ENCODE measurements around the gene CR1. TPM values are rescaled to one million over a fixed set of nuclear protein-coding genes. Genes with fewer than 3 reads are reported as not detected.

The CR1 gene
- 0.07 TPM in 2 replicates for total RNA-seq (2014; rRNA removed; shearing (Covaris generic))

GRCh38 chr1:207495801-207496792 is at the start of gene CR1:
TSS of gene CR1 (plus strand) at chr1:207496157. CDS start at chr1:207496268, 111 bp downstream.
- Histone ChIP-seq H3K36me3 (replicated peaks; ENCODE audit: control insufficient read depth, insufficient read depth, low read length) (no peaks in the 10 kb centered on the region), H3K27me3 (ENCODE audit: control insufficient read depth, insufficient read depth, low read length) (peaks cover 41% of the 10 kb centered on the region), H3K4me3 (ENCODE audit: insufficient read depth, low read depth, low read length) (peak within 1 kb of the TSS; percentile 53)
- peak; percentile 52 for DNase-seq

GRCh38 chr1:207453710-207454045 is 42.3 kb upstream of the CR1 start:
- no peak for DNase-seq
- Histone ChIP-seq H3K4me3 (ENCODE audit: insufficient read depth, low read depth, low read length) (no peak overlapping the region), H3K27me3 (ENCODE audit: control insufficient read depth, insufficient read depth, low read length) (peaks cover 47% of the 10 kb centered on the region), H3K36me3 (replicated peaks; ENCODE audit: control insufficient read depth, insufficient read depth, low read length) (no peaks in the 10 kb centered on the region)

GRCh38 chr1:207454046-207454964 is 41.7 kb upstream of the CR1 start, which contains the start of gene CR2:
TSS of gene CR2 (plus strand) at chr1:207454328. CDS start at chr1:207454419, 91 bp downstream.
- H3K4me3 ChIP-seq (ENCODE audit: insufficient read depth, low read depth, low read length), result peak within 1 kb of the TSS; percentile 65
- H3K27me3 ChIP-seq (ENCODE audit: control insufficient read depth, insufficient read depth, low read length), result peaks cover 47% of the 10 kb centered on the region
- no peaks in the 10 kb centered on the region for H3K36me3 ChIP-seq (replicated peaks; ENCODE audit: control insufficient read depth, insufficient read depth, low read length)
- peak; percentile 85 for DNase-seq

- DNase-seq, result no peak
- no peaks in the 10 kb centered on the region for H3K36me3 ChIP-seq (replicated peaks; ENCODE audit: control insufficient read depth, insufficient read depth, low read length)
- H3K4me3 ChIP-seq (ENCODE audit: insufficient read depth, low read depth, low read length), result no peak overlapping the region; the same call in 1 of the 2 replicates
- H3K27me3 ChIP-seq (ENCODE audit: control insufficient read depth, insufficient read depth, low read length), result peaks cover 47% of the 10 kb centered on the region
Observed at GRCh38 chr1:207455183-207455754, 40.7 kb upstream of the CR1 start.

- peaks cover 34% of the 10 kb centered on the region for H3K27me3 ChIP-seq (ENCODE audit: control insufficient read depth, insufficient read depth, low read length)
- no peaks in the 10 kb centered on the region for H3K36me3 ChIP-seq (replicated peaks; ENCODE audit: control insufficient read depth, insufficient read depth, low read length)
- no peak overlapping the region for H3K4me3 ChIP-seq (ENCODE audit: insufficient read depth, low read depth, low read length)
- no peak for DNase-seq
Observed at GRCh38 chr1:207458414-207458813, 37.5 kb upstream of the CR1 start.

- Histone ChIP-seq H3K36me3 (replicated peaks; ENCODE audit: control insufficient read depth, insufficient read depth, low read length) (no peaks in the 10 kb centered on the region), H3K27me3 (ENCODE audit: control insufficient read depth, insufficient read depth, low read length) (peaks cover 30% of the 10 kb centered on the region), H3K4me3 (ENCODE audit: insufficient read depth, low read depth, low read length) (no peak overlapping the region)
- no peak for DNase-seq
Observed at GRCh38 chr1:207459008-207459407, 36.9 kb upstream of the CR1 start.

- H3K27me3 ChIP-seq (ENCODE audit: control insufficient read depth, insufficient read depth, low read length), result peaks cover 5% of the 10 kb centered on the region; the same call in 1 of the 2 replicates
- H3K36me3 ChIP-seq (replicated peaks; ENCODE audit: control insufficient read depth, insufficient read depth, low read length), result no peaks in the 10 kb centered on the region
- H3K4me3 ChIP-seq (ENCODE audit: insufficient read depth, low read depth, low read length), result no peak overlapping the region
- DNase-seq, result no peak
Observed at GRCh38 chr1:207461649-207462048, 34.3 kb upstream of the CR1 start.

- H3K4me3 ChIP-seq (ENCODE audit: insufficient read depth, low read depth, low read length), result no peak overlapping the region
- DNase-seq, result no peak
- H3K36me3 ChIP-seq (replicated peaks; ENCODE audit: control insufficient read depth, insufficient read depth, low read length), result no peaks in the 10 kb centered on the region
- no peaks in the 10 kb centered on the region; the same call in 1 of the 2 replicates for H3K27me3 ChIP-seq (ENCODE audit: control insufficient read depth, insufficient read depth, low read length)
Observed at GRCh38 chr1:207462535-207462934, 33.4 kb upstream of the CR1 start.

- H3K36me3 ChIP-seq (replicated peaks; ENCODE audit: control insufficient read depth, insufficient read depth, low read length), result no peaks in the 10 kb centered on the region
- H3K27me3 ChIP-seq (ENCODE audit: control insufficient read depth, insufficient read depth, low read length), result no peaks in the 10 kb centered on the region; the same call in 1 of the 2 replicates
- DNase-seq, result no peak
- H3K4me3 ChIP-seq (ENCODE audit: insufficient read depth, low read depth, low read length), result no peak overlapping the region
Observed at GRCh38 chr1:207463021-207463420, 32.9 kb upstream of the CR1 start.

GRCh38 chr1:207463571-207463970 is 32.4 kb upstream of the CR1 start:
- Histone ChIP-seq H3K27me3 (ENCODE audit: control insufficient read depth, insufficient read depth, low read length) (no peaks in the 10 kb centered on the region; the same call in 1 of the 2 replicates), H3K4me3 (ENCODE audit: insufficient read depth, low read depth, low read length) (no peak overlapping the region), H3K36me3 (replicated peaks; ENCODE audit: control insufficient read depth, insufficient read depth, low read length) (no peaks in the 10 kb centered on the region)
- DNase-seq, result no peak

- no peaks in the 10 kb centered on the region; the same call in 1 of the 2 replicates for H3K27me3 ChIP-seq (ENCODE audit: control insufficient read depth, insufficient read depth, low read length)
Observed at GRCh38 chr1:207470927-207471326, 25.0 kb upstream of the CR1 start.

GRCh38 chr1:207474210-207474609 is 21.7 kb upstream of the CR1 start:
- Histone ChIP-seq H3K4me3 (ENCODE audit: insufficient read depth, low read depth, low read length) (no peak overlapping the region), H3K27me3 (ENCODE audit: control insufficient read depth, insufficient read depth, low read length) (no peaks in the 10 kb centered on the region), H3K36me3 (replicated peaks; ENCODE audit: control insufficient read depth, insufficient read depth, low read length) (no peaks in the 10 kb centered on the region)
- no peak for DNase-seq

More at GRCh38 chr1:207470927-207471326, 25.0 kb upstream of the CR1 start:
- Histone ChIP-seq H3K4me3 (ENCODE audit: insufficient read depth, low read depth, low read length) (no peak overlapping the region), H3K36me3 (replicated peaks; ENCODE audit: control insufficient read depth, insufficient read depth, low read length) (no peaks in the 10 kb centered on the region)
- no peak for DNase-seq

GRCh38 chr1:207486198-207486597 is 9.8 kb upstream of the CR1 start:
- no peak for DNase-seq
- Histone ChIP-seq H3K4me3 (ENCODE audit: insufficient read depth, low read depth, low read length) (no peak overlapping the region), H3K27me3 (ENCODE audit: control insufficient read depth, insufficient read depth, low read length) (no peaks in the 10 kb centered on the region; the same call in 1 of the 2 replicates), H3K36me3 (replicated peaks; ENCODE audit: control insufficient read depth, insufficient read depth, low read length) (no peaks in the 10 kb centered on the region)

GRCh38 chr1:207487636-207488035 is 8.3 kb upstream of the CR1 start:
- DNase-seq, result no peak
- H3K4me3 ChIP-seq (ENCODE audit: insufficient read depth, low read depth, low read length), result no peak overlapping the region
- H3K27me3 ChIP-seq (ENCODE audit: control insufficient read depth, insufficient read depth, low read length), result no peaks in the 10 kb centered on the region; the same call in 1 of the 2 replicates
- no peaks in the 10 kb centered on the region for H3K36me3 ChIP-seq (replicated peaks; ENCODE audit: control insufficient read depth, insufficient read depth, low read length)

Measured in H7 (cell line).